SK-N-SH treated with all-trans-retinoic acid at 6 μM for 48 hours (cell line): ENCODE data around the gene OR10A3.

Experiments
- ATAC-seq: fragments of 200-7000 bp; cut with Tn5 transposase; 3 replicates; pipeline ENCODE4 v1.9.1; 2020; ENCODE audit warnings: mild to moderate bottlenecking, moderate library complexity
- BACH2 ChIP-seq: fragments of 250-450 bp; sonication (Bioruptor Pico); IDR thresholded peaks from 2 replicates; pipeline ENCODE4 v1.9.0; 2021; ENCODE audit warnings: mild to moderate bottlenecking, borderline replicate concordance
- ESRRG ChIP-seq: fragments of 250-450 bp; sonication (Bioruptor Pico); IDR thresholded peaks from 2 replicates; pipeline ENCODE4 v1.6.1; 2021; ENCODE audit warnings: mild to moderate bottlenecking
- ISL1 ChIP-seq: fragments of 250-450 bp; sonication (Bioruptor Pico); IDR thresholded peaks from 2 replicates; pipeline ENCODE4 v2.1.2; 2022; ENCODE audit warnings: mild to moderate bottlenecking, moderate library complexity
- OSR1 ChIP-seq: fragments of 250-450 bp; sonication (Bioruptor Pico); IDR thresholded peaks from 2 replicates; pipeline ENCODE4 v1.8.0; 2022; ENCODE audit warnings: moderate library complexity, mild to moderate bottlenecking, inconsistent platforms
- RARB ChIP-seq: fragments of 250-450 bp; sonication (Bioruptor Pico); IDR thresholded peaks from 2 replicates; pipeline ENCODE4 v1.8.0; 2021; ENCODE audit warnings: mild to moderate bottlenecking, moderate library complexity
- SNAI2 ChIP-seq: fragments of 250-450 bp; sonication (Bioruptor Pico); IDR thresholded peaks from 2 replicates; pipeline ENCODE4 v1.5.0; 2020; ENCODE audit warnings: mild to moderate bottlenecking, moderate library complexity
- TCF4 ChIP-seq: fragments of 250-450 bp; sonication (Bioruptor Pico); IDR thresholded peaks from 2 replicates; pipeline ENCODE4 v1.8.0; 2021; ENCODE audit warnings: mild to moderate bottlenecking, moderate library complexity, borderline replicate concordance
- TOX ChIP-seq: fragments of 250-450 bp; sonication (Bioruptor Pico); IDR thresholded peaks from 2 replicates; pipeline ENCODE4 v1.8.0; 2021; ENCODE audit warnings: mild to moderate bottlenecking, moderate library complexity, borderline replicate concordance
- ZNF565 ChIP-seq: fragments of 450-650 bp; formaldehyde crosslinking; conservative IDR thresholded peaks from 2 replicates; pipeline ENCODE4 v1.5.0; 2020; ENCODE audit warnings: low read depth, mild to moderate bottlenecking, moderate library complexity
- ZNF70 ChIP-seq: fragments of 450-650 bp; formaldehyde crosslinking; IDR thresholded peaks from 2 replicates; pipeline ENCODE4 v1.5.0; 2020; ENCODE audit warnings: mild to moderate bottlenecking, moderate library complexity
- ZNF8 ChIP-seq: fragments of 450-650 bp; formaldehyde crosslinking; IDR thresholded peaks from 2 replicates; pipeline ENCODE4 v1.5.0; 2020; ENCODE audit warnings: mild to moderate bottlenecking, moderate library complexity
- TF ChIP-seq, protein P1 (sequence below): fragments of 250-450 bp; sonication (Bioruptor Pico); IDR thresholded peaks from 2 replicates; pipeline ENCODE4 v1.5.1; 2021; ENCODE audit warnings: mild to moderate bottlenecking, moderate library complexity
- TF ChIP-seq, protein P2 (sequence below): fragments of 250-450 bp; sonication (Bioruptor Pico); IDR thresholded peaks from 2 replicates; pipeline ENCODE4 v1.8.0; 2020; ENCODE audit warnings: mild to moderate bottlenecking, moderate library complexity, borderline replicate concordance
- TF ChIP-seq, protein P3 (sequence below): fragments of 250-450 bp; sonication (Bioruptor Pico); IDR thresholded peaks from 2 replicates; pipeline ENCODE4 v1.5.0; 2020; ENCODE audit warnings: mild to moderate bottlenecking, moderate library complexity
- TF ChIP-seq, protein P4 (sequence below): fragments of 250-450 bp; sonication (Bioruptor Pico); IDR thresholded peaks from 2 replicates; pipeline ENCODE4 v1.8.0; 2021; ENCODE audit warnings: low read depth, mild to moderate bottlenecking, moderate library complexity, borderline replicate concordance
- TF ChIP-seq, protein P5 (sequence below): fragments of 250-450 bp; sonication (Bioruptor Pico); IDR thresholded peaks from 2 replicates; pipeline ENCODE4 v1.5.1; 2020; ENCODE audit warnings: low read depth, mild to moderate bottlenecking, moderate library complexity

OR10A3 gene

DNA sequence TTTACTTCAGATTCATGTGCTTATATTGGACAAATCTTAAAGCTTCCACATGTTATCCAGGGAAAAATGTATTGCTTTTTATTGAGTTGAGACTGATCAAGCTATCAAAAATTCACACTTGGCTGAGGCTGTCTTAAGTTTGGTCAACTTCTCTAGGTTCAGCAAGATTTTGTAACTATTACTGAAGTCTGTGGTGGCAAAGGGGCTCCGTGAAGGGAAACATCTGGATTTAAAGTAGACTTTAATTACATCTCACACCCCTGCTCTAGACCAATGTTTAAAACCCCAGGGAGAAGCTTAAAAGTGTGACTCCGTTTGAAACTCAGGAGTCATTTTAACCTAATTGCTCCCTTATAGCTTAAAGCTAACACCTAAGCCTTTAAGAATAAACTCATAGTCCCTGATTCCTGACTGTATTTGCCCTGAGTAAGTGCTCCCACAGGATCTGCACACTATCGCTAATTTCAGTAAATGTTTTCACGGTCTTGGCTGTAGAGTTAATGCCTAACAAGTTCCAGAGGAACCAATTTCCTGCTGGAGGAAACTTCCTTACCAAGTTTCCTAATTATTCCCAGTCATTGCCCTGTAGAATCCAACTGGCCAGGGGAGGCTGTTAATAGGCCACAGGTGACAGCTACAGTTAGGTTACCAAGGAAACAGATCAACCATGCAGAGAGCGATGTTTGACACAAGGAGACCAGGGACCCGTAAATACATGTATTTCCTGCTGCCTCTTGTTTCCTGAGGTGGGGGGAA lies 50.9 kb downstream of the OR10A3 start:
- no peak for ATAC-seq

GRCh38 chr11:7889985-7890384 lies 51.5 kb downstream of the OR10A3 start:
- peak; percentile 16; the same call in 2 of the 3 replicates for ATAC-seq
- TF ChIP-seq ZNF8 (CRISPR knock-in tag) (no peak), ZNF70 (no peak), ZNF565 (CRISPR knock-in tag) (no peak), TOX (CRISPR knock-in tag) (no peak), ESRRG (CRISPR knock-in tag) (no peak), BACH2 (CRISPR knock-in tag) (no peak)
- TF ChIP-seq, protein P1, sequence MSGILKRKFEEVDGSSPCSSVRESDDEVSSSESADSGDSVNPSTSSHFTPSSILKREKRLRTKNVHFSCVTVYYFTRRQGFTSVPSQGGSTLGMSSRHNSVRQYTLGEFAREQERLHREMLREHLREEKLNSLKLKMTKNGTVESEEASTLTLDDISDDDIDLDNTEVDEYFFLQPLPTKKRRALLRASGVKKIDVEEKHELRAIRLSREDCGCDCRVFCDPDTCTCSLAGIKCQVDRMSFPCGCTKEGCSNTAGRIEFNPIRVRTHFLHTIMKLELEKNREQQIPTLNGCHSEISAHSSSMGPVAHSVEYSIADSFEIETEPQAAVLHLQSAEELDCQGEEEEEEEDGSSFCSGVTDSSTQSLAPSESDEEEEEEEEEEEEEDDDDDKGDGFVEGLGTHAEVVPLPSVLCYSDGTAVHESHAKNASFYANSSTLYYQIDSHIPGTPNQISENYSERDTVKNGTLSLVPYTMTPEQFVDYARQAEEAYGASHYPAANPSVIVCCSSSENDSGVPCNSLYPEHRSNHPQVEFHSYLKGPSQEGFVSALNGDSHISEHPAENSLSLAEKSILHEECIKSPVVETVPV (CRISPR knock-in tag), result no peak
- TF ChIP-seq, protein P2, sequence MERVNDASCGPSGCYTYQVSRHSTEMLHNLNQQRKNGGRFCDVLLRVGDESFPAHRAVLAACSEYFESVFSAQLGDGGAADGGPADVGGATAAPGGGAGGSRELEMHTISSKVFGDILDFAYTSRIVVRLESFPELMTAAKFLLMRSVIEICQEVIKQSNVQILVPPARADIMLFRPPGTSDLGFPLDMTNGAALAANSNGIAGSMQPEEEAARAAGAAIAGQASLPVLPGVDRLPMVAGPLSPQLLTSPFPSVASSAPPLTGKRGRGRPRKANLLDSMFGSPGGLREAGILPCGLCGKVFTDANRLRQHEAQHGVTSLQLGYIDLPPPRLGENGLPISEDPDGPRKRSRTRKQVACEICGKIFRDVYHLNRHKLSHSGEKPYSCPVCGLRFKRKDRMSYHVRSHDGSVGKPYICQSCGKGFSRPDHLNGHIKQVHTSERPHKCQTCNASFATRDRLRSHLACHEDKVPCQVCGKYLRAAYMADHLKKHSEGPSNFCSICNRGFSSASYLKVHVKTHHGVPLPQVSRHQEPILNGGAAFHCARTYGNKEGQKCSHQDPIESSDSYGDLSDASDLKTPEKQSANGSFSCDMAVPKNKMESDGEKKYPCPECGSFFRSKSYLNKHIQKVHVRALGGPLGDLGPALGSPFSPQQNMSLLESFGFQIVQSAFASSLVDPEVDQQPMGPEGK (CRISPR knock-in tag), result no peak
- TF ChIP-seq, protein P3, sequence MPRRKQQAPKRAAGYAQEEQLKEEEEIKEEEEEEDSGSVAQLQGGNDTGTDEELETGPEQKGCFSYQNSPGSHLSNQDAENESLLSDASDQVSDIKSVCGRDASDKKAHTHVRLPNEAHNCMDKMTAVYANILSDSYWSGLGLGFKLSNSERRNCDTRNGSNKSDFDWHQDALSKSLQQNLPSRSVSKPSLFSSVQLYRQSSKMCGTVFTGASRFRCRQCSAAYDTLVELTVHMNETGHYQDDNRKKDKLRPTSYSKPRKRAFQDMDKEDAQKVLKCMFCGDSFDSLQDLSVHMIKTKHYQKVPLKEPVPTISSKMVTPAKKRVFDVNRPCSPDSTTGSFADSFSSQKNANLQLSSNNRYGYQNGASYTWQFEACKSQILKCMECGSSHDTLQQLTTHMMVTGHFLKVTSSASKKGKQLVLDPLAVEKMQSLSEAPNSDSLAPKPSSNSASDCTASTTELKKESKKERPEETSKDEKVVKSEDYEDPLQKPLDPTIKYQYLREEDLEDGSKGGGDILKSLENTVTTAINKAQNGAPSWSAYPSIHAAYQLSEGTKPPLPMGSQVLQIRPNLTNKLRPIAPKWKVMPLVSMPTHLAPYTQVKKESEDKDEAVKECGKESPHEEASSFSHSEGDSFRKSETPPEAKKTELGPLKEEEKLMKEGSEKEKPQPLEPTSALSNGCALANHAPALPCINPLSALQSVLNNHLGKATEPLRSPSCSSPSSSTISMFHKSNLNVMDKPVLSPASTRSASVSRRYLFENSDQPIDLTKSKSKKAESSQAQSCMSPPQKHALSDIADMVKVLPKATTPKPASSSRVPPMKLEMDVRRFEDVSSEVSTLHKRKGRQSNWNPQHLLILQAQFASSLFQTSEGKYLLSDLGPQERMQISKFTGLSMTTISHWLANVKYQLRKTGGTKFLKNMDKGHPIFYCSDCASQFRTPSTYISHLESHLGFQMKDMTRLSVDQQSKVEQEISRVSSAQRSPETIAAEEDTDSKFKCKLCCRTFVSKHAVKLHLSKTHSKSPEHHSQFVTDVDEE (CRISPR knock-in tag), result no peak
- TF ChIP-seq, protein P4, sequence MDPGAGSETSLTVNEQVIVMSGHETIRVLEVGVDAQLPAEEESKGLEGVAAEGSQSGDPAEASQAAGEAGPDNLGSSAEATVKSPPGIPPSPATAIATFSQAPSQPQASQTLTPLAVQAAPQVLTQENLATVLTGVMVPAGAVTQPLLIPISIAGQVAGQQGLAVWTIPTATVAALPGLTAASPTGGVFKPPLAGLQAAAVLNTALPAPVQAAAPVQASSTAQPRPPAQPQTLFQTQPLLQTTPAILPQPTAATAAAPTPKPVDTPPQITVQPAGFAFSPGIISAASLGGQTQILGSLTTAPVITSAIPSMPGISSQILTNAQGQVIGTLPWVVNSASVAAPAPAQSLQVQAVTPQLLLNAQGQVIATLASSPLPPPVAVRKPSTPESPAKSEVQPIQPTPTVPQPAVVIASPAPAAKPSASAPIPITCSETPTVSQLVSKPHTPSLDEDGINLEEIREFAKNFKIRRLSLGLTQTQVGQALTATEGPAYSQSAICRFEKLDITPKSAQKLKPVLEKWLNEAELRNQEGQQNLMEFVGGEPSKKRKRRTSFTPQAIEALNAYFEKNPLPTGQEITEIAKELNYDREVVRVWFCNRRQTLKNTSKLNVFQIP, result no peak

More for the DNA sequence above, 50.9 kb downstream of the OR10A3 start:
- TF ChIP-seq, protein P5, sequence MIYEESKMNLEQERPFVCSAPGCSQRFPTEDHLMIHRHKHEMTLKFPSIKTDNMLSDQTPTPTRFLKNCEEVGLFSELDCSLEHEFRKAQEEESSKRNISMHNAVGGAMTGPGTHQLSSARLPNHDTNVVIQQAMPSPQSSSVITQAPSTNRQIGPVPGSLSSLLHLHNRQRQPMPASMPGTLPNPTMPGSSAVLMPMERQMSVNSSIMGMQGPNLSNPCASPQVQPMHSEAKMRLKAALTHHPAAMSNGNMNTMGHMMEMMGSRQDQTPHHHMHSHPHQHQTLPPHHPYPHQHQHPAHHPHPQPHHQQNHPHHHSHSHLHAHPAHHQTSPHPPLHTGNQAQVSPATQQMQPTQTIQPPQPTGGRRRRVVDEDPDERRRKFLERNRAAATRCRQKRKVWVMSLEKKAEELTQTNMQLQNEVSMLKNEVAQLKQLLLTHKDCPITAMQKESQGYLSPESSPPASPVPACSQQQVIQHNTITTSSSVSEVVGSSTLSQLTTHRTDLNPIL (CRISPR knock-in tag), result no peak
- TF ChIP-seq OSR1 (no peak), BACH2 (CRISPR knock-in tag) (no peak), ZNF565 (CRISPR knock-in tag) (no peak), RARB (no peak), TCF4 (CRISPR knock-in tag) (no peak), ISL1 (CRISPR knock-in tag) (no peak), TOX (CRISPR knock-in tag) (no peak), SNAI2 (CRISPR knock-in tag) (no peak), ZNF8 (CRISPR knock-in tag) (no peak)
- TF ChIP-seq, protein P3 (CRISPR knock-in tag), result no peak
- TF ChIP-seq, all 23 proteins: peak for 0
